Stimulated activated CD8-positive, alpha-beta memory T cell treated with anti-CD3 and anti-CD28 coated beads, Interleukin-2, amount 100 ng/mL, for 48 hours (primary cell): ENCODE data around the gene UBAP1.
A peak's percentile ranks its signal among the peaks of the same experiment; 100 is the strongest.
"Not testable (repeated sequence)": the region's sequence is repeated elsewhere in the genome, so short reads cannot be mapped to it uniquely, and the experiment has no call there.

Experiments
- DNase-seq, 2 donors: peaks; one replicate each; pipeline ENCODE4 v3.0.0-alpha.2; 2020; ENCODE audit warnings: low read depth in 2 of 2

Gene UBAP1

GRCh38 chr9:34178436-34179212 is at the start of gene UBAP1:
Gene UBAP1, plus strand, starts transcription at chr9:34179043. Its CDS starts 41,872 bp downstream, at chr9:34220915.
- peak; percentile 88 to 92 for DNase-seq

- DNase-seq, result no peak
Observed at GRCh38 chr9:34131571-34131970, 47.3 kb upstream of the UBAP1 start.

GRCh38 chr9:34133436-34133949 is 45.4 kb upstream of the UBAP1 start:
- no peak for DNase-seq

GRCh38 chr9:34134521-34134920 is 44.3 kb upstream of the UBAP1 start:
- DNase-seq, result no peak

GRCh38 chr9:34138644-34139043 is 40.2 kb upstream of the UBAP1 start:
- not testable (repeated sequence) for DNase-seq

- no peak for DNase-seq
Observed at GRCh38 chr9:34139477-34140146, 39.2 kb upstream of the UBAP1 start.

GRCh38 chr9:34140853-34141252 is 38.0 kb upstream of the UBAP1 start:
- DNase-seq, result no peak

GRCh38 chr9:34143116-34143515 is 35.7 kb upstream of the UBAP1 start:
- DNase-seq, result no peak

GRCh38 chr9:34145165-34145564 is 33.7 kb upstream of the UBAP1 start:
- no peak for DNase-seq

GRCh38 chr9:34151398-34151797 is 27.4 kb upstream of the UBAP1 start:
- DNase-seq, result no peak

GRCh38 chr9:34154057-34154456 is 24.8 kb upstream of the UBAP1 start:
- DNase-seq, result no peak

- no peak for DNase-seq
Observed at GRCh38 chr9:34157318-34157717, 21.5 kb upstream of the UBAP1 start.

- DNase-seq, result no peak
Observed at GRCh38 chr9:34157898-34158297, 20.9 kb upstream of the UBAP1 start.

- DNase-seq, result no peak
Observed at GRCh38 chr9:34158362-34158869, 20.4 kb upstream of the UBAP1 start.

- no peak for DNase-seq
Observed at GRCh38 chr9:34163434-34163833, 15.4 kb upstream of the UBAP1 start.

- DNase-seq, result no peak
Observed at GRCh38 chr9:34169125-34169524, 9.7 kb upstream of the UBAP1 start.

GRCh38 chr9:34170237-34170991 is 8.4 kb upstream of the UBAP1 start:
- DNase-seq, result no peak

GRCh38 chr9:34171753-34172535 is 6.9 kb upstream of the UBAP1 start:
- no peak for DNase-seq

- no peak for DNase-seq
Observed at GRCh38 chr9:34176089-34176488, 2.8 kb upstream of the UBAP1 start.

- no peak for DNase-seq
Observed at GRCh38 chr9:34177593-34178435, 1.0 kb upstream of the UBAP1 start.
